DMS153 (cell line): ENCODE measurements around the gene CRHBP.
A peak's percentile ranks its signal among the peaks of the same experiment; 100 is the strongest.

ENCODE experiments used
- DNase-seq: peaks from one replicate; lab custom pipeline; 2025; lab: John Stamatoyannopoulos, UW

The CRHBP gene

DNA sequence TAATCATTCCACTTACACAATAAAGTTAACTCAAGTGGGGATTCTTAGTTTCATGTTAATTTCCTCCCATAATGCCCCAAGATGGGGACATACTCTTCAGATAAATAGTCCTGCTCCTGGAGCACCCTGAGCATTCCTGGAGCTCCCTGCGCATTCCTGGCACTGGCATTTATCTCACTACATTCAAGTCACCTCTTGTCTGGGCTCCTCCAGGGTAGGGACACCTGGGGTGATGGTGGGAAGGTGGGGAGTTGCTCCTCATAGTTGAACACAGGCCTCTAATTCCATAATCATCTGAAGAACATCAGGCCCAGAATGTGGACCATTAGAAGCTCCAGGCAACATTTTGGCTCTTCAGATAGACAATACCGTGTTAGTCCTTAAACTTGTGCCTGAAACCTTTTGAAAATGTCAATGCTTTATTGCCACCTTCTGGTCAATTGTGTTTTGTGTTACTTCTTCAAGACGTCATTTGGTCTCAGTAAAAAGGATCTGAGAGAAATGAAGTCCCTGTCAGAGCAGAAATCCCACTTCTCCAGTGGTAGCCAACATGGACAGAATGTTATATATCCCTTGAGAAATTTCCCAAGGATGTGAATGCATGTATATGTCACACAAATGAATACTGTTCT lies 63.2 kb downstream of the CRHBP start:
- DNase-seq = peak; percentile 0

DNA sequence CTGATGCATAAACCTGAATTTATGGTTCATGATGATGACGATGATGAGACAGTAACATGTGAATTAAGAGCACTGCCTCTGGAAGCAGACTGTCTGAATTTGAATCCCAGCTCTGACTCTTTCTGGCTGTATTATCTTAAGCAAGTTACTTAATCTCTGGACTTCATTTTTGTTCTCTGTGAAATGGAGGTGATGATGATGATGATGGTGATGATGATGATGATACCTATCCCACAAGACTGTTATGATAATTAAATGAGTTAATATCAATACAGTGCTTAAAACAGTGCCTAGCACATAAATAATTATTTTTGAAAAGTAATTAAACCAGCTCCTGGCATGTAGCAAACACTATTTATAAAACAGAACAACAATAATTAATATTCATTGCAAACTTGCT lies 64.1 kb downstream of the CRHBP start:
- DNase-seq = no peak

DNA sequence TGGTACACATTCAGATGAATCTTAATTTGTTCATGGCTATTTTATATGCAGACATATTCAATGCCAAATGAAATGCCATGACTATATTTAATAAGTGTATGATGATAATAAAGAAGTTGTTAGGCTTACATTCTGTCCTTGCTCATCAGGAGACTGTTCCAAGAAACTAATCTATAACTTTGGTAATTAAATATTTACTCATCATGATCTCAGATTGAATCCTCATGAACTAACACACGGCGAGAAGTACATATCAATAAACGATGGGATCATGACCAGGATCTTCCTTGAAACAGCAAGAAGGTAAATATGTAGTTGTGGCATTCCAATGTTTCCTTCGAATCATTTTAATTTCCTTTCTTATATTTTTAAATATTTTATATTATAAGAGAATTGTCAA lies 64.8 kb downstream of the CRHBP start:
- no peak for DNase-seq
